ENCODE results near the gene PTGIS.

Gene PTGIS

GRCh38 chr20:49459684-49460083 lies 108.3 kb downstream of the PTGIS start:
- no peak overlapping the region for H4K91ac ChIP-seq (ENCODE audit: low read length)
- no peak overlapping the region for H3K9ac ChIP-seq (ENCODE audit: low read length)
- no peak overlapping the region for H2BK120ac ChIP-seq (ENCODE audit: low read depth, low read length)
- no peak overlapping the region for H3K23ac ChIP-seq (ENCODE audit: low read length in 2 of 2)
- no peak overlapping the region for H3K4me3 ChIP-seq (ENCODE audit: insufficient read depth in 1 of 2, low read depth in 1 of 2, low read length in 2 of 2)
- no peak for DNase-seq
- H2AFZ ChIP-seq (ENCODE audit: low read depth, low read length) = no peak overlapping the region
- no peak overlapping the region for H2AK5ac ChIP-seq (ENCODE audit: low read length, severe bottlenecking)
- H3K27ac ChIP-seq (ENCODE audit: low read length, poor library complexity, severe bottlenecking) = no peak overlapping the region
- no peaks in the 10 kb centered on the region for H3K4me1 ChIP-seq (ENCODE audit: control insufficient read depth, insufficient read depth, low read depth, low read length)
- H3K27me3 ChIP-seq (ENCODE audit: control insufficient read depth in 1 of 2, insufficient read depth in 1 of 2, low read length in 2 of 2) = peaks cover 72 to 73% of the 10 kb centered on the region in 2 experiments
- no peak overlapping the region for H3K18ac ChIP-seq (ENCODE audit: low read depth in 1 of 2, low read length in 2 of 2)
- 67% methylated on average over 5 of the region's 6 CpGs for WGBS
- H3K4ac ChIP-seq (ENCODE audit: low read depth in 1 of 2, low read length in 2 of 2) = no peak overlapping the region
- H3K9me3 ChIP-seq (ENCODE audit: control insufficient read depth, low read length) = no peaks in the 10 kb centered on the region
- no peak overlapping the region for H2BK12ac ChIP-seq (ENCODE audit: low read length in 2 of 2)
- no peak overlapping the region for H2BK5ac ChIP-seq (ENCODE audit: low read depth, low read length, poor library complexity, severe bottlenecking)
- no peak overlapping the region for H3K14ac ChIP-seq (ENCODE audit: low read length in 2 of 2)
- no peak overlapping the region for H4K8ac ChIP-seq (ENCODE audit: low read length)
- H3K79me1 ChIP-seq (replicated peaks; ENCODE audit: low read length, poor library complexity, severe bottlenecking) = no peaks in the 10 kb centered on the region
- no peak overlapping the region for H3K4me2 ChIP-seq (ENCODE audit: low read length, poor library complexity, severe bottlenecking)
- no peak overlapping the region for H2BK15ac ChIP-seq (ENCODE audit: low read depth, poor library complexity, severe bottlenecking)
- no peaks in the 10 kb centered on the region for H3K36me3 ChIP-seq (ENCODE audit: control insufficient read depth in 1 of 2, insufficient read depth in 2 of 2, low read depth in 1 of 2, low read length in 2 of 2)

GRCh38 chr20:49457444-49457843 lies 110.5 kb downstream of the PTGIS start:
- WGBS = 88% methylated on average over 1 of the region's 1 CpG
- no peak overlapping the region for H3K23ac ChIP-seq (ENCODE audit: low read length in 2 of 2)
- no peaks in the 10 kb centered on the region for H3K9me3 ChIP-seq (ENCODE audit: control insufficient read depth, low read length)

GRCh38 chr20:49456646-49457045 lies 111.3 kb downstream of the PTGIS start:
- Histone ChIP-seq H3K27me3 (ENCODE audit: control insufficient read depth in 1 of 2, insufficient read depth in 1 of 2, low read length in 2 of 2) (peaks cover 54 to 79% of the 10 kb centered on the region in 2 experiments), H3K23ac (ENCODE audit: low read length in 2 of 2) (no peak overlapping the region), H2BK120ac (ENCODE audit: low read depth, low read length) (no peak overlapping the region), H3K79me1 (replicated peaks; ENCODE audit: low read length, poor library complexity, severe bottlenecking) (no peaks in the 10 kb centered on the region), H4K91ac (ENCODE audit: low read length) (no peak overlapping the region), H3K18ac (ENCODE audit: low read depth in 1 of 2, low read length in 2 of 2) (no peak overlapping the region), H3K4me2 (ENCODE audit: low read length, poor library complexity, severe bottlenecking) (no peak overlapping the region), H3K4me1 (ENCODE audit: control insufficient read depth, insufficient read depth, low read depth, low read length) (no peaks in the 10 kb centered on the region), H3K4me3 (ENCODE audit: insufficient read depth in 1 of 2, low read depth in 1 of 2, low read length in 2 of 2) (no peak overlapping the region), H3K9ac (ENCODE audit: low read length) (no peak overlapping the region), H3K9me3 (ENCODE audit: control insufficient read depth, low read length) (no peaks in the 10 kb centered on the region), H3K27ac (ENCODE audit: low read length, poor library complexity, severe bottlenecking) (no peak overlapping the region), H4K8ac (ENCODE audit: low read length) (no peak overlapping the region), H2BK15ac (ENCODE audit: low read depth, poor library complexity, severe bottlenecking) (no peak overlapping the region), H2AK5ac (ENCODE audit: low read length, severe bottlenecking) (no peak overlapping the region), H2BK5ac (ENCODE audit: low read depth, low read length, poor library complexity, severe bottlenecking) (no peak overlapping the region), H2BK12ac (ENCODE audit: low read length in 2 of 2) (no peak overlapping the region), H3K14ac (ENCODE audit: low read length in 2 of 2) (no peak overlapping the region), H2AFZ (ENCODE audit: low read depth, low read length) (no peak overlapping the region), H3K36me3 (ENCODE audit: control insufficient read depth in 1 of 2, insufficient read depth in 2 of 2, low read depth in 1 of 2, low read length in 2 of 2) (no peaks in the 10 kb centered on the region), H3K4ac (ENCODE audit: low read depth in 1 of 2, low read length in 2 of 2) (no peak overlapping the region)
- 79% methylated on average over 6 of the region's 6 CpGs for WGBS
- DNase-seq = no peak

More at GRCh38 chr20:49457444-49457843, 110.5 kb downstream of the PTGIS start:
- H2AFZ ChIP-seq (ENCODE audit: low read depth, low read length) = no peak overlapping the region
- H3K9ac ChIP-seq (ENCODE audit: low read length) = no peak overlapping the region
- no peak overlapping the region for H3K27ac ChIP-seq (ENCODE audit: low read length, poor library complexity, severe bottlenecking)
- no peak overlapping the region for H2AK5ac ChIP-seq (ENCODE audit: low read length, severe bottlenecking)
- no peak overlapping the region for H2BK12ac ChIP-seq (ENCODE audit: low read length in 2 of 2)
- no peak overlapping the region for H4K8ac ChIP-seq (ENCODE audit: low read length)
- H3K36me3 ChIP-seq (ENCODE audit: control insufficient read depth in 1 of 2, insufficient read depth in 2 of 2, low read depth in 1 of 2, low read length in 2 of 2) = no peaks in the 10 kb centered on the region
- no peak overlapping the region for H3K4ac ChIP-seq (ENCODE audit: low read depth in 1 of 2, low read length in 2 of 2)
- no peaks in the 10 kb centered on the region for H3K79me1 ChIP-seq (replicated peaks; ENCODE audit: low read length, poor library complexity, severe bottlenecking)
- no peak overlapping the region for H3K4me3 ChIP-seq (ENCODE audit: insufficient read depth in 1 of 2, low read depth in 1 of 2, low read length in 2 of 2)
- no peak overlapping the region for H2BK5ac ChIP-seq (ENCODE audit: low read depth, low read length, poor library complexity, severe bottlenecking)
- no peak overlapping the region for H4K91ac ChIP-seq (ENCODE audit: low read length)
- no peak overlapping the region for H3K4me2 ChIP-seq (ENCODE audit: low read length, poor library complexity, severe bottlenecking)
- no peaks in the 10 kb centered on the region for H3K4me1 ChIP-seq (ENCODE audit: control insufficient read depth, insufficient read depth, low read depth, low read length)
- no peak overlapping the region for H3K14ac ChIP-seq (ENCODE audit: low read length in 2 of 2)
- no peak overlapping the region for H3K18ac ChIP-seq (ENCODE audit: low read depth in 1 of 2, low read length in 2 of 2)
- H2BK15ac ChIP-seq (ENCODE audit: low read depth, poor library complexity, severe bottlenecking) = no peak overlapping the region
- no peak for DNase-seq
- peaks cover 61 to 82% of the 10 kb centered on the region in 2 experiments for H3K27me3 ChIP-seq (ENCODE audit: control insufficient read depth in 1 of 2, insufficient read depth in 1 of 2, low read length in 2 of 2)
- no peak overlapping the region for H2BK120ac ChIP-seq (ENCODE audit: low read depth, low read length)

GRCh38 chr20:49455691-49456090 lies 112.2 kb downstream of the PTGIS start:
- no peak overlapping the region for H3K4me3 ChIP-seq (ENCODE audit: insufficient read depth in 1 of 2, low read depth in 1 of 2, low read length in 2 of 2)
- no peak overlapping the region for H3K27ac ChIP-seq (ENCODE audit: low read length, poor library complexity, severe bottlenecking)
- no peaks in the 10 kb centered on the region for H3K4me1 ChIP-seq (ENCODE audit: control insufficient read depth, insufficient read depth, low read depth, low read length)
- H4K8ac ChIP-seq (ENCODE audit: low read length) = no peak overlapping the region
- no peaks in the 10 kb centered on the region for H3K9me3 ChIP-seq (ENCODE audit: control insufficient read depth, low read length)
- no peak overlapping the region for H3K18ac ChIP-seq (ENCODE audit: low read depth in 1 of 2, low read length in 2 of 2)
- no peak overlapping the region for H3K14ac ChIP-seq (ENCODE audit: low read length in 2 of 2)
- no peak overlapping the region for H2BK5ac ChIP-seq (ENCODE audit: low read depth, low read length, poor library complexity, severe bottlenecking)
- no peaks in the 10 kb centered on the region for H3K36me3 ChIP-seq (ENCODE audit: control insufficient read depth in 1 of 2, insufficient read depth in 2 of 2, low read depth in 1 of 2, low read length in 2 of 2)
- no peak overlapping the region for H2BK15ac ChIP-seq (ENCODE audit: low read depth, poor library complexity, severe bottlenecking)
- H3K4ac ChIP-seq (ENCODE audit: low read depth in 1 of 2, low read length in 2 of 2) = no peak overlapping the region
- no peak overlapping the region for H3K23ac ChIP-seq (ENCODE audit: low read length in 2 of 2)
- WGBS = 89% methylated on average over 6 of the region's 6 CpGs
- no peak overlapping the region for H2AFZ ChIP-seq (ENCODE audit: low read depth, low read length)
- no peak for DNase-seq
- H3K9ac ChIP-seq (ENCODE audit: low read length) = no peak overlapping the region
- peaks cover 54 to 74% of the 10 kb centered on the region in 2 experiments for H3K27me3 ChIP-seq (ENCODE audit: control insufficient read depth in 1 of 2, insufficient read depth in 1 of 2, low read length in 2 of 2)
- H2AK5ac ChIP-seq (ENCODE audit: low read length, severe bottlenecking) = no peak overlapping the region
- H3K4me2 ChIP-seq (ENCODE audit: low read length, poor library complexity, severe bottlenecking) = no peak overlapping the region
- H4K91ac ChIP-seq (ENCODE audit: low read length) = no peak overlapping the region
- H2BK120ac ChIP-seq (ENCODE audit: low read depth, low read length) = no peak overlapping the region
- H3K79me1 ChIP-seq (replicated peaks; ENCODE audit: low read length, poor library complexity, severe bottlenecking) = no peaks in the 10 kb centered on the region
- no peak overlapping the region for H2BK12ac ChIP-seq (ENCODE audit: low read length in 2 of 2)

All from mesenchymal stem cell (in vitro differentiated cells and primary cell).